HepG2 (cell line): ENCODE measurements around the gene GRIN3A. TPM values are rescaled to one million over a fixed set of nuclear protein-coding genes. Genes with fewer than 3 reads are reported as not detected.

ENCODE experiments used
- ATAC-seq: fragments of 200-7000 bp; cut with Tn5 transposase; 3 replicates; pipeline ENCODE4 v1.9.1; 2020; ENCODE audit warnings: mild to moderate bottlenecking, moderate library complexity
- BruUV-seq: library from RNA; stranded (reverse); fragments of 400-500 nt; replicated peaks from 2 replicates; lab custom pipeline; 2021; lab: Mats Ljungman, UMichigan
- CTCF ChIA-PET: fragments of 300-600 bp; formaldehyde crosslinking; extraction: SDS; loops from one replicate; lab custom pipeline; 2021; ENCODE audit warnings: low total read pairs, inconsistent platforms, low intra/inter-chr PET ratio; lab: Yijun Ruan, JAX
- POLR2A ChIA-PET: fragments of 350-600 bp; sonication (Branson Sonifier 250); formaldehyde crosslinking; loops from one replicate; lab custom pipeline; 2020; ENCODE audit warnings: antibody characterized with exemption, inconsistent platforms; lab: Yijun Ruan, JAX
- DNase-seq: peaks from one replicate; pipeline ENCODE4 v3.0.0-alpha.2; 2015; ENCODE audit warnings: low spot score
- FAIRE-seq: peaks from 3 replicates; lab custom pipeline; 2011; peaks lifted over from hg19 to GRCh38; lab: Jason Lieb, UNC
- H2AFZ ChIP-seq: one replicate; pipeline ENCODE4 v1.6.1; 2011; ENCODE audit warnings: low read length, inconsistent platforms
- H3K27ac ChIP-seq: fragments of 300-600 bp; 3 replicates; pipeline ENCODE4 v1.8.0; 2011; ENCODE audit warnings: mixed run types, mild to moderate bottlenecking, mixed read lengths, low read length, inconsistent platforms; ENCODE audit not compliant: insufficient read depth; ENCODE audit errors: extremely low read length
- H3K27me3 ChIP-seq, 2 experiments: fragments of 200-600 bp in 1 of 2; 2 replicates in 1 of 2; 3 replicates in 1 of 2; pipeline versions ENCODE4 v1.6.0 to v1.8.0; 2011; ENCODE audit warnings: low read length in 2 of 2, mild to moderate bottlenecking in 2 of 2, moderate library complexity in 2 of 2, inconsistent platforms in 1 of 2; ENCODE audit not compliant: insufficient read depth in 2 of 2, control insufficient read depth in 1 of 2
- H3K36me3 ChIP-seq, 2 experiments: fragments of 200-600 bp in 1 of 2; replicated peaks in 1 of 2; 2 replicates in 1 of 2; 3 replicates in 1 of 2; pipeline versions ENCODE4 v1.5.1 to v1.8.0; 2011; ENCODE audit warnings: low read length in 2 of 2, inconsistent platforms in 1 of 2; ENCODE audit not compliant: insufficient read depth in 2 of 2, control insufficient read depth in 1 of 2
- H3K4me1 ChIP-seq: 2 replicates; pipeline ENCODE4 v1.5.1; 2012; ENCODE audit warnings: low read length, inconsistent platforms; ENCODE audit not compliant: insufficient read depth
- H3K4me2 ChIP-seq: 2 replicates; pipeline ENCODE4 v1.6.0; 2011; ENCODE audit warnings: low read depth, low read length, inconsistent platforms
- H3K4me3 ChIP-seq, 3 experiments: fragments of 200-600 bp in 1 of 3; sonication (generic), shearing (Covaris generic) in 1 of 3; replicated peaks in 1 of 3; 2 replicates each; pipeline ENCODE4 v1.5.1; 2011 to 2016; ENCODE audit warnings: low read length in 3 of 3, inconsistent platforms in 2 of 3, low read depth in 2 of 3, mild to moderate bottlenecking in 2 of 3, control low read depth in 1 of 3, mixed read lengths in 1 of 3; ENCODE audit not compliant: insufficient read depth in 1 of 3
- H3K79me2 ChIP-seq: one replicate; pipeline ENCODE4 v1.6.1; 2011; ENCODE audit warnings: low read length, inconsistent platforms; ENCODE audit not compliant: insufficient read depth
- H3K9ac ChIP-seq: 2 replicates; pipeline ENCODE4 v1.6.0; 2011; ENCODE audit warnings: mild to moderate bottlenecking, low read depth, low read length, inconsistent platforms; ENCODE audit not compliant: insufficient read depth
- H3K9me3 ChIP-seq: 2 replicates; pipeline ENCODE4 v1.5.1; 2012; ENCODE audit warnings: mild to moderate bottlenecking, low read length
- H4K20me1 ChIP-seq: 2 replicates; pipeline ENCODE4 v1.6.0; 2011; ENCODE audit warnings: inconsistent platforms, mild to moderate bottlenecking, low read length, moderate library complexity; ENCODE audit not compliant: insufficient read depth
- ATM ChIP-seq: fragments of 450-650 bp; IDR thresholded peaks from 2 replicates; pipeline ENCODE4 v1.7.1; 2017; ENCODE audit warnings: mild to moderate bottlenecking, borderline replicate concordance
- CENPT ChIP-seq: sonication (generic); formaldehyde crosslinking; IDR thresholded peaks from 2 replicates; pipeline ENCODE4 v1.8.0; 2022; ENCODE audit warnings: low read depth, mild to moderate bottlenecking, moderate library complexity, missing genetic modification reagents
- NBN ChIP-seq: fragments of 450-650 bp; conservative IDR thresholded peaks from 2 replicates; pipeline ENCODE4 v1.6.1; 2017
- NFIB ChIP-seq: sonication (generic); formaldehyde crosslinking; IDR thresholded peaks from 2 replicates; pipeline ENCODE4 v1.9.0; 2021; ENCODE audit warnings: missing genetic modification reagents, mild to moderate bottlenecking, borderline replicate concordance
- NFIC ChIP-seq: IDR thresholded peaks from 2 replicates; pipeline ENCODE4 v1.6.1; 2012; ENCODE audit warnings: mild to moderate bottlenecking, low read length, inconsistent platforms
- RFX3 ChIP-seq: IDR thresholded peaks from 2 replicates; pipeline ENCODE4 v1.6.1; 2016; ENCODE audit warnings: missing biosample characterization, missing genetic modification reagents
- SRSF9 ChIP-seq: fragments of 200-400 bp; formaldehyde crosslinking; IDR thresholded peaks from 2 replicates; pipeline ENCODE4 v1.6.1; 2018; ENCODE audit warnings: borderline replicate concordance, mild to moderate bottlenecking, low read depth, low read length; ENCODE audit not compliant: insufficient read depth, poor library complexity, severe bottlenecking
- TMF1 ChIP-seq: sonication (generic); formaldehyde crosslinking; IDR thresholded peaks from 2 replicates; pipeline ENCODE4 v1.8.1; 2022; ENCODE audit warnings: low read depth, missing genetic modification reagents
- ZC3H4 ChIP-seq: sonication (generic); formaldehyde crosslinking; IDR thresholded peaks from 2 replicates; pipeline ENCODE4 v1.4.0; 2020; ENCODE audit warnings: missing genetic modification reagents, borderline replicate concordance
- ZFX ChIP-seq: sonication (generic); formaldehyde crosslinking; IDR thresholded peaks from 2 replicates; pipeline ENCODE4 v1.4.0; 2020; ENCODE audit warnings: mild to moderate bottlenecking, low read depth, missing genetic modification reagents, moderate library complexity
- ZNF543 ChIP-seq: sonication (generic); formaldehyde crosslinking; IDR thresholded peaks from 2 replicates; pipeline ENCODE4 v1.4.0; 2020; ENCODE audit warnings: mild to moderate bottlenecking, missing genetic modification reagents
- ZNF615 ChIP-seq: sonication (generic); formaldehyde crosslinking; IDR thresholded peaks from 2 replicates; pipeline ENCODE4 v1.5.0; 2020; ENCODE audit warnings: mild to moderate bottlenecking, missing genetic modification reagents, borderline replicate concordance
- ZNF766 ChIP-seq: sonication (generic); formaldehyde crosslinking; IDR thresholded peaks from 2 replicates; pipeline ENCODE4 v1.5.0; 2020; ENCODE audit warnings: missing genetic modification reagents, borderline replicate concordance
- ZNF768 ChIP-seq: sonication (generic); formaldehyde crosslinking; IDR thresholded peaks from 2 replicates; pipeline ENCODE4 v1.4.0; 2020; ENCODE audit warnings: missing genetic modification reagents
- ZSCAN9 ChIP-seq: IDR thresholded peaks from 2 replicates; pipeline ENCODE4 v1.6.1; 2016; ENCODE audit warnings: borderline replicate concordance
- WGBS: methylation state at CpG from one replicate; pipeline ENCODE4 v1.1.6; 2017; ENCODE audit warnings: low lambda C conversion rate; 5-methylcytosine and 5-hydroxymethylcytosine counted together
- in situ Hi-C: cut with HindIII; loops from 2 replicates; pipeline ENCODE4 v1.10.0; 2017; ENCODE audit warnings: low pct_unique_long_range_greater_than_20kb; ENCODE audit not compliant: extremely low pct_ligation_motif_present
- intact Hi-C: fragments of 100-400 bp; cut with micrococcal nuclease; formaldehyde crosslinking; loops from one replicate; pipeline ENCODE4 v1.10.0; 2022; ENCODE audit not compliant: unreplicated experiment
- polyA plus RNA-seq, 8 experiments: library from polyadenylated mRNA; depleted of rRNA in 3 of 8; stranded (reverse) in 7 of 8; unstranded in 1 of 8; fragments of >200 nt; fragmentation: Illumina TruSeq in 4 of 8; extraction: Trizol in 4 of 8; gene quantifications; 2 replicates each; pipeline versions ENCODE4 v1.2.1 to v1.2.3, GENCODE V29; 2011 to 2016; ENCODE audit warnings: low read depth in 4 of 8, missing spikeins in 1 of 8, mixed read lengths in 1 of 8; ENCODE audit not compliant: insufficient read depth in 1 of 8
- total RNA-seq, 5 experiments: library from RNA; depleted of rRNA; stranded (reverse); fragments of >200 nt; fragmentation: Illumina TruSeq; extraction: Trizol; gene quantifications; 2 replicates each; pipeline ENCODE4 v1.2.3, GENCODE V29; 2016; ENCODE audit warnings: low read depth in 1 of 5
- TF ChIP-seq, protein P1 (sequence below): sonication (generic); formaldehyde crosslinking; IDR thresholded peaks from 2 replicates; pipeline ENCODE4 v1.8.1; 2023; ENCODE audit warnings: mild to moderate bottlenecking, moderate library complexity, missing genetic modification reagents
- TF ChIP-seq, protein P2 (sequence below): IDR thresholded peaks from 2 replicates; pipeline ENCODE4 v1.6.1; 2016; ENCODE audit warnings: mild to moderate bottlenecking, missing biosample characterization, missing genetic modification reagents
- TF ChIP-seq, protein P3 (sequence below): sonication (generic); formaldehyde crosslinking; conservative IDR thresholded peaks from 2 replicates; pipeline ENCODE4 v1.4.0; 2020; ENCODE audit warnings: missing genetic modification reagents
- TF ChIP-seq, protein P4 (sequence below): sonication (generic); formaldehyde crosslinking; IDR thresholded peaks from 2 replicates; pipeline ENCODE4 v1.5.0; 2020; ENCODE audit warnings: mild to moderate bottlenecking, missing genetic modification reagents

GRIN3A gene
- total and polyA plus RNA-seq, 2 of the 13 experiments (the other 11 are each of a cell fraction or from before 2014, with no cell fraction given): not detected

DNA sequence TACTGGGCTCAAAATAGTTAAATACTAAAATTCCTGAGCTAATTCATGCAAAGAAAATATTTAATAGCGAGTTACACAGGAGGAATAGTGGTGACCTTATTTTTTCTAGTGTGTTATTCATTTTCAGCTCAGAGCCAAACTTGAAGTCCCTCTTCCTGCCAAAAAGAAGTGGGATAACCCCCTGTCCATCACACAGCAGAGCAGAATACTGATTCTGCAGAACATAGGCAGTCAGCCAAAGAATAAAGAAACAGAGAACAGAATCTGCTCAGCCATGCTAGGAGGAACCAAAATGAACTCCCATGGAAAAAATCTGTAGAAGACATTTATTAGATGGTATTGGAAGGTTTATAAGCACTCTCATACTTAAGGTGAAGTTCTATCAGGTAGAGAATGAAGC is 49.4 kb upstream of the GRIN3A start:
- H3K79me2 ChIP-seq: no peaks in the 10 kb centered on the region
- BruUV-seq: no TSS peak
- ATAC-seq (no peak), DNase-seq (no peak), FAIRE-seq (no peak)
- intact Hi-C loops (no loop called here), in situ Hi-C loops (no loop called here)
- H2AFZ ChIP-seq: no peak overlapping the region
- POLR2A ChIA-PET: no interaction called here
- H3K4me1 ChIP-seq: no peaks in the 10 kb centered on the region
- H3K4me2 ChIP-seq: no peak overlapping the region
- H3K9ac ChIP-seq: no peak overlapping the region
- no peaks in the 10 kb centered on the region for H3K27me3 ChIP-seq
- no peak overlapping the region for H3K4me3 ChIP-seq
- H3K36me3 ChIP-seq: no peaks in the 10 kb centered on the region
- CTCF ChIA-PET: no interaction called here
- no peak overlapping the region for H3K27ac ChIP-seq
- WGBS: 0% methylated on average over 1 of the region's 1 CpG
- no peaks in the 10 kb centered on the region for H3K9me3 ChIP-seq
- no peaks in the 10 kb centered on the region for H4K20me1 ChIP-seq
- TF ChIP-seq NBN: no peak
- TF ChIP-seq, protein P1, sequence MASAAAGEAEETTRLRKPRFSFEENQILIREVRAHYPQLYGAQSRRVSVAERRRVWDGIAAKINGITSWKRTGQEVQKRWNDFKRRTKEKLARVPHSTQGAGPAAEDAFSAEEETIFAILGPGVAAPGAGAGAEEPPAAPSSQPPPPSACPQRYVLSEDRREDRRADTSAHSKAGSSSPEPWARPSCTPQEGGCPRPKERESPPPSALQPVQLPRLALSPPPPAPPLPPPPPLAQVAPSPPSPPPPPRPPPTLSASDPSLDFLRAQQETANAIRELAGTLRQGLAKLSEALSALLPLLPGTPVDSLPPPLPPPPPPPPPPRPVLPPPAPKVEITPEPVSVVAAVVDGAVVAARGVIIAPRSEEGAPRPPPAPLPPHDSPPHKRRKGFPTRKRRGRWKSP (CRISPR knock-in tag): no peak
- TF ChIP-seq, protein P2, sequence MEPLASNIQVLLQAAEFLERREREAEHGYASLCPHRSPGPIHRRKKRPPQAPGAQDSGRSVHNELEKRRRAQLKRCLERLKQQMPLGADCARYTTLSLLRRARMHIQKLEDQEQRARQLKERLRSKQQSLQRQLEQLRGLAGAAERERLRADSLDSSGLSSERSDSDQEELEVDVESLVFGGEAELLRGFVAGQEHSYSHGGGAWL (CRISPR knock-in tag): no peak
- TF ChIP-seq TMF1 (CRISPR knock-in tag): no peak
- TF ChIP-seq ATM: no peak
- TF ChIP-seq, protein P3, sequence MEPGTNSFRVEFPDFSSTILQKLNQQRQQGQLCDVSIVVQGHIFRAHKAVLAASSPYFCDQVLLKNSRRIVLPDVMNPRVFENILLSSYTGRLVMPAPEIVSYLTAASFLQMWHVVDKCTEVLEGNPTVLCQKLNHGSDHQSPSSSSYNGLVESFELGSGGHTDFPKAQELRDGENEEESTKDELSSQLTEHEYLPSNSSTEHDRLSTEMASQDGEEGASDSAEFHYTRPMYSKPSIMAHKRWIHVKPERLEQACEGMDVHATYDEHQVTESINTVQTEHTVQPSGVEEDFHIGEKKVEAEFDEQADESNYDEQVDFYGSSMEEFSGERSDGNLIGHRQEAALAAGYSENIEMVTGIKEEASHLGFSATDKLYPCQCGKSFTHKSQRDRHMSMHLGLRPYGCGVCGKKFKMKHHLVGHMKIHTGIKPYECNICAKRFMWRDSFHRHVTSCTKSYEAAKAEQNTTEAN: no peak
- no peak for TF ChIP-seq ZSCAN9 (CRISPR knock-in tag)
- TF ChIP-seq, protein P4, sequence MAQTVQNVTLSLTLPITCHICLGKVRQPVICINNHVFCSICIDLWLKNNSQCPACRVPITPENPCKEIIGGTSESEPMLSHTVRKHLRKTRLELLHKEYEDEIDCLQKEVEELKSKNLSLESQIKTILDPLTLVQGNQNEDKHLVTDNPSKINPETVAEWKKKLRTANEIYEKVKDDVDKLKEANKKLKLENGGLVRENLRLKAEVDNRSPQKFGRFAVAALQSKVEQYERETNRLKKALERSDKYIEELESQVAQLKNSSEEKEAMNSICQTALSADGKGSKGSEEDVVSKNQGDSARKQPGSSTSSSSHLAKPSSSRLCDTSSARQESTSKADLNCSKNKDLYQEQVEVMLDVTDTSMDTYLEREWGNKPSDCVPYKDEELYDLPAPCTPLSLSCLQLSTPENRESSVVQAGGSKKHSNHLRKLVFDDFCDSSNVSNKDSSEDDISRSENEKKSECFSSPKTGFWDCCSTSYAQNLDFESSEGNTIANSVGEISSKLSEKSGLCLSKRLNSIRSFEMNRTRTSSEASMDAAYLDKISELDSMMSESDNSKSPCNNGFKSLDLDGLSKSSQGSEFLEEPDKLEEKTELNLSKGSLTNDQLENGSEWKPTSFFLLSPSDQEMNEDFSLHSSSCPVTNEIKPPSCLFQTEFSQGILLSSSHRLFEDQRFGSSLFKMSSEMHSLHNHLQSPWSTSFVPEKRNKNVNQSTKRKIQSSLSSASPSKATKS (CRISPR knock-in tag): no peak
- no peak for TF ChIP-seq ZNF615
- TF ChIP-seq RFX3 (CRISPR knock-in tag): no peak
- no peak for TF ChIP-seq CENPT
- TF ChIP-seq ZNF543 (CRISPR knock-in tag): no peak
- TF ChIP-seq ZNF766 (CRISPR knock-in tag): no peak
- TF ChIP-seq NFIC: no peak
- no peak for TF ChIP-seq ZFX (CRISPR knock-in tag)
- TF ChIP-seq NFIB (CRISPR knock-in tag): no peak
- TF ChIP-seq SRSF9: no peak
- TF ChIP-seq ZC3H4 (CRISPR knock-in tag): no peak
- no peak for TF ChIP-seq ZNF768 (CRISPR knock-in tag)
